MM.1S (cell line): ENCODE results near the gene KDM4D.
"Not testable (repeated sequence)": the region's sequence is repeated elsewhere in the genome, so short reads cannot be mapped to it uniquely, and the experiment has no call there.

Experiments used
- DNase-seq: peaks from one replicate; pipeline ENCODE4 v3.0.0-alpha.2; 2015
- H2AFZ ChIP-seq: fragments of 300-600 bp; sonication (generic); 2 replicates; pipeline ENCODE4 v1.6.0; 2016; ENCODE audit warnings: antibody characterized with exemption, low read length
- H3F3A ChIP-seq: fragments of 300-600 bp; sonication (generic); 2 replicates; pipeline ENCODE4 v1.6.1; 2016; ENCODE audit warnings: mild to moderate bottlenecking, antibody characterized with exemption, low read length, moderate library complexity, mixed read lengths; ENCODE audit not compliant: insufficient read depth
- H3K27ac ChIP-seq: fragments of 300-600 bp; sonication (generic); 2 replicates; pipeline ENCODE4 v1.5.1; 2016; ENCODE audit warnings: mild to moderate bottlenecking, low read length
- H3K27me3 ChIP-seq: fragments of 300-600 bp; sonication (generic); replicated peaks from 2 replicates; pipeline ENCODE4 v1.6.0; 2016; ENCODE audit warnings: low read length; ENCODE audit not compliant: insufficient read depth
- H3K36me3 ChIP-seq: fragments of 300-600 bp; sonication (generic); replicated peaks from 2 replicates; pipeline ENCODE4 v1.6.1; 2016; ENCODE audit warnings: mild to moderate bottlenecking, low read length, mixed read lengths; ENCODE audit not compliant: insufficient read depth
- H3K4me1 ChIP-seq: fragments of 300-600 bp; sonication (generic); 2 replicates; pipeline ENCODE4 v1.6.1; 2016; ENCODE audit warnings: low read length, mixed read lengths
- H3K4me2 ChIP-seq: fragments of 300-600 bp; sonication (generic); 2 replicates; pipeline ENCODE4 v1.6.0; 2016; ENCODE audit warnings: low read depth, low read length
- H3K4me3 ChIP-seq: fragments of 300-600 bp; sonication (generic); 2 replicates; pipeline ENCODE4 v1.5.1; 2016; ENCODE audit warnings: low read length, mixed read lengths
- H3K79me2 ChIP-seq: fragments of 300-600 bp; sonication (generic); 2 replicates; pipeline ENCODE4 v1.6.1; 2016; ENCODE audit warnings: mixed run types, low read length, mixed read lengths
- H3K9ac ChIP-seq: fragments of 300-600 bp; sonication (generic); 2 replicates; pipeline ENCODE4 v1.6.1; 2016; ENCODE audit warnings: low read length, mixed read lengths
- H3K9me2 ChIP-seq: fragments of 300-600 bp; sonication (generic); replicated peaks from 2 replicates; pipeline ENCODE4 v1.6.1; 2016; ENCODE audit warnings: mild to moderate bottlenecking, low read length, mixed read lengths; ENCODE audit not compliant: insufficient read depth
- H3K9me3 ChIP-seq: fragments of 300-600 bp; sonication (generic); replicated peaks from 2 replicates; pipeline ENCODE4 v1.6.1; 2016; ENCODE audit warnings: mild to moderate bottlenecking, low read length, mixed read lengths; ENCODE audit not compliant: insufficient read depth
- H4K20me1 ChIP-seq: fragments of 300-600 bp; sonication (generic); 2 replicates; pipeline ENCODE4 v1.6.1; 2016; ENCODE audit warnings: mild to moderate bottlenecking, low read length, moderate library complexity, mixed read lengths; ENCODE audit not compliant: insufficient read depth
- EZH2 ChIP-seq: fragments of 300-600 bp; sonication (generic); optimal IDR thresholded peaks from 2 replicates; pipeline ENCODE3; 2017; ENCODE audit warnings: low read depth, mild to moderate bottlenecking, antibody characterized with exemption, low read length, mixed read lengths
- EZH2phosphoT487 ChIP-seq: fragments of 300-600 bp; sonication (generic); IDR thresholded peaks from 2 replicates; pipeline ENCODE4 v1.6.1; 2018; ENCODE audit warnings: antibody characterized with exemption, low read length
- TF ChIP-seq, protein P1 (sequence below): fragments of 300-600 bp; sonication (generic); IDR thresholded peaks from 2 replicates; pipeline ENCODE4 v1.5.1; 2016; ENCODE audit warnings: antibody characterized with exemption, low read length, mixed read lengths

Gene KDM4D

DNA sequence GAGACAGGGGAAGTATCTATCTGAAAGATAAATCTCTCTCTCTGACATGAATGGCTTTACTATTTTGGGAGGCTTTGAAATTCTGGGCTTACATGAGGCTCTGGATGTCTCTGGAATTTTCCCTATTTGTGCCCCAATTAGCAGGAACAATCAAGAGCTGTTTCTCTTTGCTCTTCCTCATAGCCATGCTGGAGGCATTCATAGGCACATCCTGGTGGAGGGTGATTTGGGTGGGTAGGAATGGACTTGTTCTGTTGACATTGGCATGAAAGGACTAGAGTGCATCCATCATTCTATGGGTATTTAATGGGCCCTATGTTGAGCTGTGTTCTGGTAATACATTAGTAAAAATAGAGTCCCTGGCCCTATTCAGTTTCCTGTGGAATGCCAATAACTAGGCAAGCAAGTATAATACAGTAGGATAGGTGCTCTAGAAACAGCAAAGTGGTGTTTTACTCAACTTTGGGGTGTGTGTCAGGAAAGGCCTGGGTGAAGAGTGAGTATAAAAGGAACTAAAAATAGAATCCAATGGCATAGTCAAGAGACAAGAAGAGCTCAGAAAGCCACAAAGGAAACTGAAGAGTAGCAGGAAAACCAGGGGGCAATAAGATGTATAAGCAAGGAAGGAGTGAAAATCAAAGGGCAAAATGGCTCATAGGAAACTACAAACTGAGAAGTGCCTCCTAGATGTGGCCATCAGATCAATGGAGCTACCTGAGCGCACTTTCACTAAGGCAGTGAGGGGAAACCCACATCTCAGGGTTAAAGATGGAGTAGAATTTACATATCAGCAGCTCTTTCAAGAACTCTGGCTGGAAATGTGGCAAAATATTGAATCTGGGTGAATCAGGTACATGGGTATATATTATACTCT lies 45.2 kb upstream of the KDM4D start:
- H3K4me1 ChIP-seq = no peaks in the 10 kb centered on the region
- H3K9me2 ChIP-seq = no peaks in the 10 kb centered on the region
- no peak overlapping the region for H3K4me2 ChIP-seq
- no peaks in the 10 kb centered on the region for H4K20me1 ChIP-seq
- H3K9ac ChIP-seq = no peak overlapping the region
- TF ChIP-seq EZH2 = no peak
- no peaks in the 10 kb centered on the region for H3K27me3 ChIP-seq
- H3K9me3 ChIP-seq = no peaks in the 10 kb centered on the region
- no peak for DNase-seq
- H3F3A ChIP-seq = no peaks in the 10 kb centered on the region
- no peak overlapping the region for H2AFZ ChIP-seq
- no peaks in the 10 kb centered on the region for H3K36me3 ChIP-seq
- H3K27ac ChIP-seq = no peak overlapping the region
- H3K4me3 ChIP-seq = no peak overlapping the region
- no peaks in the 10 kb centered on the region for H3K79me2 ChIP-seq

DNA sequence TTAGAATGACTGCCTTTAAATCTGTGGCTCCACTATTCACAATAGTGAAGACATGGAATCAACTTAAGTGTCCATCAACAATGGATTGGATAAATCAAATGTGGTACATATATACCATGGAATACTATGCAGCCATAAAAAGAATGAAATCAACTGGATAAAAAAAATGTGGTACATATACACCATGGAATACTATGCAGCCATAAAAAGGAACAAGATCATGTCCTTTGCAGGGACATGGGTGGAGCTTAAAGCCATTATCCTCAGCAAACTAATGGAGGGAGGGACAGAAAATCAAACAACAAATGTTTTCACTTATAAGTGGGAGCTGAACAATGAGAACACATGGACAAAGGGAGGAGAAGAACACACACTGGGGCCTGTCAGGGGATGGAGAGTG lies 41.4 kb upstream of the KDM4D start:
- not testable (repeated sequence) for H3K79me2 ChIP-seq, H3K9ac ChIP-seq, H3F3A ChIP-seq, H3K4me1 ChIP-seq, H3K9me3 ChIP-seq, H3K4me3 ChIP-seq, H3K27me3 ChIP-seq, H3K4me2 ChIP-seq, H3K27ac ChIP-seq, H4K20me1 ChIP-seq, H2AFZ ChIP-seq, H3K36me3 ChIP-seq, DNase-seq, H3K9me2 ChIP-seq

DNA sequence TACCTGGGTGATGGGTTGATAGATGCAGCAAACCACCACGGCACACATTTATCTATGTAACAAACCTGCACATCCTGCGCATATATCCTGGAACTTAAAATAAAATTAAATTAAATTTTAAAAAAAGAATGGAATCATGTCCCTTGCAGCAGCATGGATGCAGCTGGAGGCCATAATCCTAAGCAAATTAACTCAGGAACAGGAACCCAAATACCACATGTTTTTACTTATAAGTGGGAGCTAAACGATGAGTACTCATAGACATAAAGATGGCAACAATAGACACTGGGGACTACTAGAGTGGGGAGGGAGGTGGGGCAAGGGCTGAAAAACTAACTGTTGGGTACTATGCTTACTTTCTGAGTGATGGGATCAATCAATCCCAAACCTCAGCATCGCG lies 41.0 kb upstream of the KDM4D start:
- Histone ChIP-seq H3K36me3 (no peaks in the 10 kb centered on the region), H3K4me2 (no peak overlapping the region)

DNA sequence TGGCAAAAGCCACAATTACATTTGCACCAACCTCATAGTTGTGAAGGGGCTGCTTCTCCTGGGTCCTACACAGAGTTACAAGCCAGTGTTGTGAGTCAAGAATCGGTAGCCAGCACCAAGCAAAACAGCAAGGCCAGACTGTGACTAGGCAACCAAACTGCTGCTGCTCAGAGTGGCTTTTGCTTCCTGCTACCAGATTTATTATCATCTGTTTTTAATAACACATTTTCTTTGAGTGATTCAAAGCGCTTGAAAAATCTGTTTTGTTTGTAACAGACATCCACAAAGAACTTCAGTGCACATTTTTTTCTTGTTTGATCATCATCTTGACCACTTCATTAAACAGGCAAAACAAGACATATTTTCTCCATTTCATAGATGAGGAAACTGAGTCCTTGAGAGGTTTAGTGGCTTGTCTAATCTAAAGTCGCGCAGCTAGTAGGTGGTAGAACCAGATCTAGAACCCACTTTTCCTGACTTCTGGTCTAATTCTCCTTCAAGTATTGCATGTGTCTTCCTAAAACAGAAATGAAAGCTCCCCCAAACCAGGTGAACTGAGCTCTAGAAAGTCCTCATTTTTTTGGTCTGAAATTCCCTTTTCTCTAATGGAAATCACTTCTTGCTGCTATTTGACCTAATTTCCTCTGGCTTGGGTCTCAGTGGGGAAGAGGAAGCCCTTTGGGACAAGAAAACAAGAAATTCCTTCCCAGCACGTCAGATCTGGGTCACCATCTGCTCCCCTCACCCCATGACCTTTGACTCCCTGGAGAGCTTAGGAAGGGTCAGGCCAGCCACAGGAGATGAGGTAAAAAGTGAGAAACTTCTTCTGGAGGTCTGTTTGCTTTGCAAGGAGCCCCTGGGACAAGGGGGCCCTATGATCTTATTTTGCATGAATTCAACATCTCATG lies 40.0 kb upstream of the KDM4D start:
- Histone ChIP-seq H3K9me2 (no peaks in the 10 kb centered on the region), H3K9me3 (no peaks in the 10 kb centered on the region), H3K4me3 (no peak overlapping the region), H2AFZ (no peak overlapping the region), H3K27me3 (no peaks in the 10 kb centered on the region), H3K79me2 (no peaks in the 10 kb centered on the region), H3F3A (no peaks in the 10 kb centered on the region), H3K9ac (no peak overlapping the region), H3K27ac (no peak overlapping the region), H3K4me1 (no peaks in the 10 kb centered on the region), H3K4me2 (no peak overlapping the region), H4K20me1 (no peaks in the 10 kb centered on the region), H3K36me3 (no peaks in the 10 kb centered on the region)
- no peak for DNase-seq
- TF ChIP-seq, protein P1, sequence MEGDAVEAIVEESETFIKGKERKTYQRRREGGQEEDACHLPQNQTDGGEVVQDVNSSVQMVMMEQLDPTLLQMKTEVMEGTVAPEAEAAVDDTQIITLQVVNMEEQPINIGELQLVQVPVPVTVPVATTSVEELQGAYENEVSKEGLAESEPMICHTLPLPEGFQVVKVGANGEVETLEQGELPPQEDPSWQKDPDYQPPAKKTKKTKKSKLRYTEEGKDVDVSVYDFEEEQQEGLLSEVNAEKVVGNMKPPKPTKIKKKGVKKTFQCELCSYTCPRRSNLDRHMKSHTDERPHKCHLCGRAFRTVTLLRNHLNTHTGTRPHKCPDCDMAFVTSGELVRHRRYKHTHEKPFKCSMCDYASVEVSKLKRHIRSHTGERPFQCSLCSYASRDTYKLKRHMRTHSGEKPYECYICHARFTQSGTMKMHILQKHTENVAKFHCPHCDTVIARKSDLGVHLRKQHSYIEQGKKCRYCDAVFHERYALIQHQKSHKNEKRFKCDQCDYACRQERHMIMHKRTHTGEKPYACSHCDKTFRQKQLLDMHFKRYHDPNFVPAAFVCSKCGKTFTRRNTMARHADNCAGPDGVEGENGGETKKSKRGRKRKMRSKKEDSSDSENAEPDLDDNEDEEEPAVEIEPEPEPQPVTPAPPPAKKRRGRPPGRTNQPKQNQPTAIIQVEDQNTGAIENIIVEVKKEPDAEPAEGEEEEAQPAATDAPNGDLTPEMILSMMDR = no peak
- TF ChIP-seq EZH2phosphoT487 = no peak
- no peak for TF ChIP-seq EZH2

More for the DNA sequence above, 41.0 kb upstream of the KDM4D start:
- no peak overlapping the region for H3K4me3 ChIP-seq
- no peaks in the 10 kb centered on the region for H3K9me3 ChIP-seq
- no peaks in the 10 kb centered on the region for H3K4me1 ChIP-seq
- no peaks in the 10 kb centered on the region for H3F3A ChIP-seq
- H4K20me1 ChIP-seq = no peaks in the 10 kb centered on the region
- no peaks in the 10 kb centered on the region for H3K27me3 ChIP-seq
- no peaks in the 10 kb centered on the region for H3K79me2 ChIP-seq
- TF ChIP-seq, protein P1 = no peak
- TF ChIP-seq EZH2 (no peak), EZH2phosphoT487 (no peak)
- H2AFZ ChIP-seq = no peak overlapping the region
- no peak for DNase-seq
- H3K27ac ChIP-seq = no peak overlapping the region
- no peak overlapping the region for H3K9ac ChIP-seq
- no peaks in the 10 kb centered on the region for H3K9me2 ChIP-seq
